Activated CD8-positive, alpha-beta T cell treated with anti-CD3 and anti-CD28 coated beads, Interleukin-2, amount 10 ng/mL, durations not matched to agents 7 days and 5 days (primary cell): ENCODE measurements around the gene MOG. TPM values are rescaled to one million over a fixed set of nuclear protein-coding genes. Genes with fewer than 3 reads are reported as not detected.
"Not testable (repeated sequence)": the region's sequence is repeated elsewhere in the genome, so short reads cannot be mapped to it uniquely, and the experiment has no call there.

Source experiments
- ATAC-seq: fragments of 150-1000 bp; cut with Tn5 transposase; one replicate; pipeline ENCODE4 v1.10.0; 2021; ENCODE audit warnings: moderate library complexity
- CTCF ChIA-PET: fragments of 350-600 bp; sonication (Branson Sonifier 250); formaldehyde crosslinking; loops from one replicate; lab custom pipeline; 2021; ENCODE audit warnings: antibody characterized with exemption; lab: Charles Lee
- POLR2A ChIA-PET: fragments of 350-600 bp; sonication (Branson Sonifier 250); formaldehyde crosslinking; loops from one replicate; lab custom pipeline; 2021; ENCODE audit warnings: antibody characterized with exemption; lab: Charles Lee
- DNase-seq: peaks from one replicate; pipeline ENCODE4 v3.0.0-alpha.2; 2020
- H3K27ac Mint-ChIP-seq: one replicate; pipeline ENCODE4 v1.8.0; 2021; ENCODE audit warnings: mild to moderate bottlenecking, mixed read lengths
- H3K27me3 Mint-ChIP-seq: one replicate; pipeline ENCODE4 v1.8.0; 2021; ENCODE audit warnings: low read depth, mixed read lengths
- H3K36me3 Mint-ChIP-seq: one replicate; pipeline ENCODE4 v1.8.0; 2021; ENCODE audit warnings: low read depth, mixed read lengths
- H3K4me1 Mint-ChIP-seq: one replicate; pipeline ENCODE4 v1.8.0; 2021; ENCODE audit warnings: low read depth, mixed read lengths
- H3K4me3 Mint-ChIP-seq: one replicate; pipeline ENCODE4 v1.8.0; 2021; ENCODE audit warnings: mild to moderate bottlenecking, mixed read lengths
- H3K9me3 Mint-ChIP-seq: one replicate; pipeline ENCODE4 v1.8.0; 2022; ENCODE audit warnings: mixed read lengths; ENCODE audit not compliant: insufficient read depth
- total RNA-seq, 2 experiments: library from RNA; stranded (reverse); gene quantifications; one replicate each; pipeline ENCODE4 v1.2.3, GENCODE V29; 2021

MOG gene
- total RNA-seq, 2 experiments from 2014 or later, result not detected

DNA sequence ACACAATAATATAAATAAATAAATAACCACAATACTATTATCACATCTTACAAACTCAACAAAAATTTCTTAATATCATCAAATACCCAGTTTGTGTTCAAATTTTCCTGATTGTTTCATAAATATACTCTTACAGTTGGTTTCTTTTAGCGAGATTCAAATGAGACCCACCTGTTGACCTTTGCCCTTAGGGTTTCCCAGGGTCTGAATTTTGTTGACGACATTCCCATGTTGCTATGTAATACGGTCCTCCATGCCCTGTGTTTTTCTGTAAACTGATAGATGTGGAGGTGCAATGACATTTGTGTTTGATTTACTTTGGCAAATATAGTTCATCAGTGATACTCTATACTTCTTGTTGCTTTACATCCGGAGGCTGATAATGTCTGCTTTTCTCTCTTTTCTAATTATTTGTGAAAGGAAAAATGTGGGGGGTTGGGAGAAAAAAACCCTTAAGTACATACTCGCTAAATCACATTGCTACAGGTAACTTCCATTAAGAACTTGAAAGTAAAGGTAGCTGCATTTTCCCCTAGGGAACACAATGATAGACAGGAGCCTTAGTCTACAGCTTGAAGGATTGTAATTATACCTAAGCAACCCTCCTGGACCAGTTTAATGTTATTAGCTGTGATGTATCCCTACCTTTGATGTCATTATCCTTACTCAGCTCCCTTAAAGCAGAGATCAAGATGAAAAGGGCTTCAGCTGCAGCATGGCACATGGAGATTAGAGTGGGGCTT lies 6.6 kb downstream of the MOG start:
- no peak overlapping the region for H3K4me3 Mint-ChIP-seq
- no peaks in the 10 kb centered on the region for H3K36me3 Mint-ChIP-seq

GRCh38 chr6:29665942-29666825 lies 9.3 kb downstream of the MOG start:
- no peak for DNase-seq
- Mint-ChIP-seq H3K4me1 (no peaks in the 10 kb centered on the region), H3K36me3 (no peaks in the 10 kb centered on the region), H3K27me3 (peaks cover 22% of the 10 kb centered on the region), H3K4me3 (no peak overlapping the region), H3K9me3 (no peaks in the 10 kb centered on the region), H3K27ac (no peak overlapping the region)
- ATAC-seq, result no peak
- CTCF ChIA-PET, result interaction anchor here (0.9 to 4.6 kb wide), 4 partner anchors 16 to 87 kb away, joined by 3 to 115 read pairs (median 3); no protein-coding TSS in a partner anchor
- POLR2A ChIA-PET, result no interaction called here

More for the DNA sequence above, 6.6 kb downstream of the MOG start:
- ChIA-PET CTCF (interaction anchor here (4.6 kb wide), 1 partner anchor 13 kb away, joined by 115 read pairs; no protein-coding TSS in a partner anchor), POLR2A (no interaction called here)
- Mint-ChIP-seq H3K27me3 (peaks cover 25% of the 10 kb centered on the region), H3K4me1 (no peaks in the 10 kb centered on the region), H3K9me3 (no peaks in the 10 kb centered on the region), H3K27ac (no peak overlapping the region)
- DNase-seq, result no peak
- no peak for ATAC-seq

- H3K27me3 Mint-ChIP-seq, result peaks cover 23% of the 10 kb centered on the region
- DNase-seq (no peak), ATAC-seq (no peak)
- no peak overlapping the region for H3K4me3 Mint-ChIP-seq
- ChIA-PET POLR2A (no interaction called here), CTCF (interaction anchor here (0.9 to 4.6 kb wide), 4 partner anchors 16 to 86 kb away, joined by 3 to 115 read pairs (median 3); no protein-coding TSS in a partner anchor)
- no peaks in the 10 kb centered on the region for H3K9me3 Mint-ChIP-seq
- H3K36me3 Mint-ChIP-seq, result no peaks in the 10 kb centered on the region
- H3K27ac Mint-ChIP-seq, result no peak overlapping the region
- no peaks in the 10 kb centered on the region for H3K4me1 Mint-ChIP-seq
Observed at GRCh38 chr6:29666826-29667130, 9.9 kb downstream of the MOG start.

DNA sequence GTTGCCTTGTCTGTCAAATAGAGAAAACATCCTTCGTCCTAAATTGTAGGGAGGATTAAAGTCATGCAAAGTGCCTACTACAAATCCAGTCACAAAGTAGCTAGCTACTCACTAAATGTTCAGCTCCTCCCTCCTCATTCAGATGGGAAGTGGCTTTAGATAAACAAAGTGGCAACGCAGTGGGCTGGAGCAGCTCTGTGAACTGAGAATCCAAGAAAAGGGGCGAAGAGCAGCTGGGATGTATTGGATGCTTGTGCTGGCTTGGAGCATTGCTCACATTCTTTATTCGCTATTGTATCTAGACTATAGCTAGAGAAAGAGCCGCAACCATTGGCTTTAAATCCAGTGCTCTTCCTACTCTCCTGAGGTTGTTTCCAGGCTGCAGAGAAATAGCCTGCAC lies 10.3 kb downstream of the MOG start:
- H3K4me3 Mint-ChIP-seq, result no peak overlapping the region
- H3K4me1 Mint-ChIP-seq, result no peaks in the 10 kb centered on the region
- H3K9me3 Mint-ChIP-seq, result no peaks in the 10 kb centered on the region
- no peaks in the 10 kb centered on the region for H3K36me3 Mint-ChIP-seq
- POLR2A ChIA-PET, result no interaction called here
- H3K27me3 Mint-ChIP-seq, result peaks cover 23% of the 10 kb centered on the region
- H3K27ac Mint-ChIP-seq, result no peak overlapping the region
- DNase-seq (no peak), ATAC-seq (no peak)
- CTCF ChIA-PET, result interaction anchor here (0.9 to 4.6 kb wide), 4 partner anchors 17 to 86 kb away, joined by 3 to 115 read pairs (median 3); no protein-coding TSS in a partner anchor

DNA sequence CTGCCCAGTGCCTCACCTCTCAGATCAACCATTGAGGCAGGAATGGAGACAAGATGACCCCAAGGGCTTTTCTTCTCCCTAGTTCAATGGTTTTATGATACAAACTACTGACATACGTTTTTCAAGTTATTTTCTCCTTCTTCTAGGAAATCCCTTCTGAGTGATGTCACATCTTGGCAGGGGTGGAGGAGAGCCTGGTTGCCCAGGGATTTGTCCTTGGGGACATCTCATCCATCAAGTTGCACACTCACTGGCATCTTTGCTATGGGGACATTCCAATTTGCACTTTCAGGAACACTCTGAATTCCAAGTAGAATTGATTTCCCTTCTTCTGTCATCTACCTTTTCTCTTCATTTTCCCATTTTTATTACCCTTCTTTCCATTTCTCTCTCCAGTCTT lies 14.1 kb downstream of the MOG start:
- ChIA-PET POLR2A (no interaction called here), CTCF (interaction anchor here (3.6 kb wide), 1 partner anchor 18 kb away, joined by 15 read pairs; no protein-coding TSS in a partner anchor)
- H3K9me3 Mint-ChIP-seq, result no peaks in the 10 kb centered on the region
- no peak overlapping the region for H3K4me3 Mint-ChIP-seq
- DNase-seq (no peak), ATAC-seq (no peak)
- peaks cover 27% of the 10 kb centered on the region for H3K27me3 Mint-ChIP-seq
- H3K27ac Mint-ChIP-seq, result no peak overlapping the region
- H3K36me3 Mint-ChIP-seq, result no peaks in the 10 kb centered on the region
- no peaks in the 10 kb centered on the region for H3K4me1 Mint-ChIP-seq

DNA sequence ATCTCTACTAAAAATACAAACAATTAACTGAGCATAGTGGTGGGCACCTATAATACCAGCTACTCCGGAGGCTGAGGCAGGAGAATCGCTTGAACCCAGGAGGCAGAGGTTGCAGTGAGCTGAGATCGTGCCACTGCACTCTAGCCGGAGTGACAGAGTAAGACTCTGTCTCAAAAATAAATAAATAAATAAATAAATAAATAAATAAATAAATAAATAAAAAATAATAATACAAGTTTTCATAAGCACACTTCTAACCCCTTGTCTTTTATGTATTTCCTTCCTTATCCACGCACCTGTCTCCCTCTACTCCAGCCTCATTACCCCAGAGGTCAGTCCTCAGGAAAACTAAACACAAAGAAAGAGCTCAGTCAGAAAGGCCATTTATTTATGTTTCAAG lies 15.2 kb downstream of the MOG start:
- DNase-seq, H3K36me3 Mint-ChIP-seq, H3K4me1 Mint-ChIP-seq, H3K9me3 Mint-ChIP-seq, H3K4me3 Mint-ChIP-seq, ATAC-seq, POLR2A ChIA-PET, H3K27ac Mint-ChIP-seq: not testable (repeated sequence)
- H3K27me3 Mint-ChIP-seq, result peaks cover 26% of the 10 kb centered on the region
- CTCF ChIA-PET, result interaction anchor here (2.0 to 3.6 kb wide), 2 partner anchors 19 to 22 kb away, joined by 7 to 15 read pairs; no protein-coding TSS in a partner anchor

DNA sequence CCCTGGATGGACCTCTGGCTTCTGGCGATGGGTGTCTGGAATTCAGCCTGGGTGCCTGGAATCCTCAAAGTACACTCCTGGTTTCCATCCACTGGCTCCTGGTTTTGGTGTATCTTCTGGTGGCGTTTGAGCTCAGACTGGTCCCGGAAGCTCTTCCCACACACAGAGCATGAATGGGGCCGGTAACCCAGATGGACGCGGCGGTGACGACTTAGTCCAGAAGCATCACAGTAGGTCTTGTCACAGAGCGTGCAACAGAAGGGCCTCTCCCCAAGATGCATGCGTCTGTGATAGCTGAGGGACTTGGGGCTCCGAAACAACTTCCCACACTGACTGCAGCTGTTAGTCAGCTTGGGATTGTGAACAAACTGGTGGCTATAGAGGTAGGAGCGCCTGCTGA lies 16.3 kb downstream of the MOG start:
- Mint-ChIP-seq H3K4me1 (peaks cover 10% of the 10 kb centered on the region), H3K9me3 (no peaks in the 10 kb centered on the region), H3K36me3 (no peaks in the 10 kb centered on the region), H3K27me3 (peaks cover 20% of the 10 kb centered on the region), H3K4me3 (no peak overlapping the region), H3K27ac (no peak overlapping the region)
- ATAC-seq, result no peak
- CTCF ChIA-PET, result interaction anchor here (0.8 to 2.0 kb wide), 2 partner anchors 19 to 23 kb away, joined by 6 to 7 read pairs; no protein-coding TSS in a partner anchor
- DNase-seq, result no peak
- POLR2A ChIA-PET, result no interaction called here

- ATAC-seq, result no peak
- Mint-ChIP-seq H3K4me1 (peaks cover 10% of the 10 kb centered on the region), H3K36me3 (no peaks in the 10 kb centered on the region), H3K27me3 (peaks cover 16% of the 10 kb centered on the region), H3K4me3 (no peak overlapping the region), H3K27ac (no peak overlapping the region), H3K9me3 (no peaks in the 10 kb centered on the region)
- DNase-seq, result no peak
- ChIA-PET POLR2A (no interaction called here), CTCF (interaction anchor here (1.6 kb wide), 1 partner anchor 160 kb away, joined by 4 read pairs; no protein-coding TSS in a partner anchor)
Observed at GRCh38 chr6:29674008-29674407, 17.1 kb downstream of the MOG start.

DNA sequence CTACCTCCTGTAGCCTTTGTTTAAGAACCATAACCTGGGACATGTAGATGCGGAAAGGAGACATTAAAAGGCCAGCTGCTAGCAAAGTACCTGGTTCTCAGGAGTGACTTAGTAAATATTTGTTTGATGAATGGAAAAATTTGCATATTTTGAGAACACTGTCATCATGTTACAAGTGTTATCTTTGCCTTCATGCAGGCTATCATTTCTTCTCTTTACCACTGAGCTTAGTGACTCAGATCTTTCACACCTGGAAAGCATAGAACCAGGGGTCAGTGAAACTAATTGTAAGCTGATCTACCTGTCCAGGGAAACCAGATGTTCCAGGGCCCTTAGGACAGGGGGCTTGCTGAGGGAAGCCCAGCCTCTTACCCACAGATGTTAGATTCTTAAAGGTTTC lies 18.7 kb downstream of the MOG start:
- ATAC-seq (no peak), DNase-seq (no peak)
- H3K27me3 Mint-ChIP-seq, result peaks cover 16% of the 10 kb centered on the region
- no peak overlapping the region for H3K4me3 Mint-ChIP-seq
- ChIA-PET CTCF (interaction anchor here (1.6 to 6.2 kb wide), 2 partner anchors 24 to 159 kb away, joined by 4 to 69 read pairs; no protein-coding TSS in a partner anchor), POLR2A (no interaction called here)
- H3K27ac Mint-ChIP-seq, result no peak overlapping the region
- no peaks in the 10 kb centered on the region for H3K36me3 Mint-ChIP-seq
- peaks cover 10% of the 10 kb centered on the region for H3K4me1 Mint-ChIP-seq
- H3K9me3 Mint-ChIP-seq, result no peaks in the 10 kb centered on the region

DNA sequence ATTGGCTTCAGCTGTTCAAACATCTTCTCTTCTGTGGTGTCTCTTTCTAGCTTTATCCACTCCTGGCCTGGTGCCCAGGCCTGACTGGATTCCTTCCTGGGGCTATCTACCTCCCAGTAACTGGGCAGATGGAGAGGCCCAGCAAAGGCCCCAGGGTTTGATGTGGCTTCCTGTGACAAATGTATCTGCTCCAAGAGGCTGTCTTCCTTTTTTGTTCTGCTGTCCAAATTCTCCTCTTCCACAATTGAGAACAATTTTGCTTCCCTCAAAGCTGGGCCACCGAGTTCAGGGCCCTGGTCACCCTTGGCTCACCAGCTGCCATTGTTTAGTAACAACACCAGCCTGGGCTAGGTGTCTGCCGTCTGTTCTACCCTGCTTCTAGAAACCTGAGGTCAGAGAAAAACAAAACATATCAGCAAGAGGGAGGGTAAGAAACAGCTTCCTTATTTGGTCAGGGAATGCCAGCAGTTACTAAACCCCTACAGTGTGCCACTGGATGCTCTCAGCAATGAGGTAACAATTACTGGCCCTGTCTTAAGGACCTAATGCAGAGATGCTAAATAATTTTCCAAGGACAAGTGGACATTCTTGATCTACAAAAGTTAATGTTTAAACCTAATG lies 20.2 kb downstream of the MOG start:
- Mint-ChIP-seq H3K27me3 (peaks cover 9% of the 10 kb centered on the region), H3K4me1 (peaks cover 10% of the 10 kb centered on the region), H3K27ac (no peak overlapping the region), H3K9me3 (no peaks in the 10 kb centered on the region), H3K4me3 (no peak overlapping the region), H3K36me3 (no peaks in the 10 kb centered on the region)
- CTCF ChIA-PET, result interaction anchor here (1.2 to 6.2 kb wide), 3 partner anchors 20 to 26 kb away, joined by 3 to 69 read pairs (median 4); no protein-coding TSS in a partner anchor
- ATAC-seq (no peak), DNase-seq (no peak)
- POLR2A ChIA-PET, result no interaction called here

DNA sequence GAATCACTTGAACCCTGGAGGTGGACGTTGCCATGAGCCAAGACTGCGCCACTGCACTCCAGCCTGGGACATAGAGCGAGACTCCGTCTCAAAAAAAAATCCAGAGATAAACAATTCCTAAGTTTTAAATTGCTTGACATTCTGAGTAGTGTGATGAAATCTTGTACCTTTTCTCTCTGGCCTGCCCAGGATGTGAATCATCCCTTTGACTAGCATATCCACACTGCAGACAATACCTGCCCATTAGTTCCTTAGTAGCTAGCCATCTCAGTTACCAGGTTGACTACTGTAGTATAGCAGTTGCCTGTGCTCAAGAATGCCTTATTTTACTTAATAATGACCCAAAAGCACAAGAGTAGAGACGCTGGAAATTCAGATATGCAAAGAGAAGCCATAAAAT lies 21.2 kb downstream of the MOG start:
- H3K27me3 Mint-ChIP-seq, result peaks cover 7% of the 10 kb centered on the region
- no peaks in the 10 kb centered on the region for H3K9me3 Mint-ChIP-seq
- DNase-seq (no peak), ATAC-seq (no peak)
- peaks cover 10% of the 10 kb centered on the region for H3K4me1 Mint-ChIP-seq
- POLR2A ChIA-PET, result no interaction called here
- CTCF ChIA-PET, result interaction anchor here (1.2 to 6.2 kb wide), 2 partner anchors 18 to 26 kb away, joined by 4 to 69 read pairs; no protein-coding TSS in a partner anchor
- H3K4me3 Mint-ChIP-seq, result no peak overlapping the region
- H3K36me3 Mint-ChIP-seq, result no peaks in the 10 kb centered on the region
- H3K27ac Mint-ChIP-seq, result no peak overlapping the region
